H1 (cell line): ENCODE results near the gene CEBPA. TPM values are rescaled to one million over a fixed set of nuclear protein-coding genes. Genes with fewer than 3 reads are reported as not detected.

ENCODE experiments used
- CTCF ChIA-PET: fragments of 300-600 bp; sonication (Branson Sonifier 250); formaldehyde crosslinking; loops from one replicate; lab custom pipeline; 2021; ENCODE audit not compliant: partially characterized antibody; lab: Charles Lee
- POLR2A ChIA-PET: fragments of 300-600 bp; sonication (Branson Sonifier 250); formaldehyde crosslinking; loops from one replicate; lab custom pipeline; 2021; ENCODE audit warnings: inconsistent platforms; ENCODE audit not compliant: partially characterized antibody; lab: Charles Lee
- DNase-seq, 2 experiments: peaks; one replicate each; pipeline versions ENCODE4 v3.0.0 to v3.0.0-alpha.2; 2010 to 2022; ENCODE audit warnings: low spot score in 2 of 2, low read depth in 1 of 2, mixed read lengths in 1 of 2
- FAIRE-seq: peaks from 2 replicates; lab custom pipeline; 2011; peaks lifted over from hg19 to GRCh38; lab: Jason Lieb, UNC
- H2AFZ ChIP-seq: 2 replicates; pipeline ENCODE4 v1.8.1; 2012; ENCODE audit warnings: low read length, inconsistent platforms
- H2AK5ac ChIP-seq: 2 replicates; pipeline ENCODE4 v1.6.1; 2013; ENCODE audit warnings: low read depth, low read length
- H2BK120ac ChIP-seq: replicated peaks from 2 replicates; pipeline ENCODE3; 2013; ENCODE audit warnings: low read depth, low read length, inconsistent platforms
- H2BK12ac ChIP-seq: 2 replicates; pipeline ENCODE4 v1.6.1; 2013; ENCODE audit warnings: low read depth, low read length
- H2BK15ac ChIP-seq: 2 replicates; pipeline ENCODE4 v1.6.1; 2013; ENCODE audit warnings: low read length
- H2BK20ac ChIP-seq: 2 replicates; pipeline ENCODE4 v1.6.1; 2013; ENCODE audit warnings: low read length
- H2BK5ac ChIP-seq: 2 replicates; pipeline ENCODE4 v1.6.1; 2013; ENCODE audit warnings: low read depth, low read length
- H3K14ac ChIP-seq: 2 replicates; pipeline ENCODE4 v1.6.1; 2013; ENCODE audit warnings: inconsistent platforms; ENCODE audit not compliant: insufficient read length
- H3K18ac ChIP-seq: 2 replicates; pipeline ENCODE4 v1.6.1; 2013; ENCODE audit warnings: low read length; ENCODE audit errors: extremely low read depth
- H3K23ac ChIP-seq: 2 replicates; pipeline ENCODE4 v1.6.1; 2013; ENCODE audit warnings: inconsistent platforms; ENCODE audit not compliant: insufficient read length
- H3K23me2 ChIP-seq: 2 replicates; pipeline ENCODE4 v1.6.1; 2013; ENCODE audit warnings: low read depth, low read length
- H3K27ac ChIP-seq: 2 replicates; pipeline ENCODE4 v1.6.1; 2011; ENCODE audit warnings: low read depth, low read length, inconsistent platforms
- H3K27me3 ChIP-seq, 4 experiments: replicated peaks in 1 of 4; 1 replicate in 1 of 4; 2 replicates in 3 of 4; pipeline versions ENCODE4 v1.6.1 to v1.8.1; 2011 to 2013; ENCODE audit warnings: low read length in 3 of 4, mild to moderate bottlenecking in 3 of 4, inconsistent platforms in 2 of 4, mixed read lengths in 2 of 4, moderate library complexity in 1 of 4; ENCODE audit not compliant: control insufficient read depth in 3 of 4, insufficient read depth in 3 of 4; ENCODE audit errors: extremely low read depth in 1 of 4
- H3K36me3 ChIP-seq, 4 experiments: 2 replicates each; pipeline versions ENCODE4 v1.6.1 to v1.8.1; 2011 to 2013; ENCODE audit warnings: mild to moderate bottlenecking in 4 of 4, low read length in 3 of 4, moderate library complexity in 2 of 4, control low read depth in 1 of 4, inconsistent platforms in 1 of 4; ENCODE audit not compliant: insufficient read depth in 4 of 4, control insufficient read depth in 2 of 4
- H3K4ac ChIP-seq: replicated peaks from 2 replicates; pipeline ENCODE3; 2013; ENCODE audit warnings: low read length, low read depth, mixed read lengths, inconsistent platforms; ENCODE audit not compliant: insufficient read length
- H3K4me1 ChIP-seq, 4 experiments: replicated peaks in 1 of 4; 1 replicate in 1 of 4; 2 replicates in 3 of 4; pipeline versions ENCODE4 v1.6.1 to v1.8.1; 2011 to 2013; ENCODE audit warnings: low read length in 3 of 4, inconsistent platforms in 2 of 4, mixed read lengths in 1 of 4; ENCODE audit not compliant: insufficient read depth in 4 of 4, control insufficient read depth in 3 of 4
- H3K4me2 ChIP-seq, 2 experiments: 2 replicates each; pipeline versions ENCODE4 v1.6.1 to v1.8.1; 2011 to 2013; ENCODE audit warnings: low read depth in 2 of 2, low read length in 2 of 2, control low read depth in 1 of 2, inconsistent platforms in 1 of 2, mild to moderate bottlenecking in 1 of 2; ENCODE audit not compliant: insufficient read depth in 1 of 2
- H3K4me3 ChIP-seq, 4 experiments: fragments of 200-600, 300-600 bp in 1 of 4; sonication (generic), shearing (Covaris generic), sonication (Bioruptor Twin) in 1 of 4; 2 replicates each; pipeline versions ENCODE4 v1.5.1 to v1.8.1; 2011 to 2016; ENCODE audit warnings: low read length in 4 of 4, low read depth in 3 of 4, control low read depth in 2 of 4, inconsistent platforms in 2 of 4, mild to moderate bottlenecking in 2 of 4, mixed read lengths in 1 of 4, moderate library complexity in 1 of 4; ENCODE audit not compliant: insufficient read depth in 2 of 4; ENCODE audit errors: extremely low read depth in 1 of 4
- H3K56ac ChIP-seq: replicated peaks from 2 replicates; pipeline ENCODE3; 2013; ENCODE audit warnings: low read depth, mild to moderate bottlenecking, mixed read lengths, low read length, inconsistent platforms; ENCODE audit not compliant: insufficient read length
- H3K79me1 ChIP-seq: 2 replicates; pipeline ENCODE4 v1.6.1; 2013; ENCODE audit warnings: low read depth, low read length, control low read depth
- H3K79me2 ChIP-seq, 2 experiments: 2 replicates each; pipeline versions ENCODE4 v1.6.1 to v1.8.1; 2012 to 2013; ENCODE audit warnings: low read length in 2 of 2, mild to moderate bottlenecking in 2 of 2, inconsistent platforms in 1 of 2; ENCODE audit not compliant: insufficient read depth in 2 of 2, control insufficient read depth in 1 of 2
- H3K9ac ChIP-seq, 4 experiments: replicated peaks in 1 of 4; 1 replicate in 1 of 4; 2 replicates in 3 of 4; pipeline versions ENCODE4 v1.6.1 to v1.8.1; 2011 to 2013; ENCODE audit warnings: low read depth in 3 of 4, low read length in 3 of 4, control low read depth in 2 of 4, mild to moderate bottlenecking in 2 of 4, moderate library complexity in 2 of 4, inconsistent platforms in 1 of 4; ENCODE audit errors: extremely low read depth in 1 of 4
- H3K9me3 ChIP-seq, 2 experiments: 2 replicates each; pipeline versions ENCODE4 v1.6.1 to v1.8.1; 2012 to 2013; ENCODE audit warnings: mild to moderate bottlenecking in 2 of 2, moderate library complexity in 2 of 2, control low read depth in 1 of 2, inconsistent platforms in 1 of 2, low read depth in 1 of 2, low read length in 1 of 2, mixed read lengths in 1 of 2; ENCODE audit not compliant: insufficient read depth in 2 of 2
- H4K20me1 ChIP-seq, 2 experiments: replicated peaks in 1 of 2; 2 replicates each; pipeline versions ENCODE3 to v1.8.1; 2011 to 2013; ENCODE audit warnings: inconsistent platforms in 2 of 2, low read length in 2 of 2, mild to moderate bottlenecking in 1 of 2; ENCODE audit not compliant: insufficient read depth in 2 of 2, control insufficient read depth in 1 of 2
- H4K5ac ChIP-seq: 2 replicates; pipeline ENCODE4 v1.6.1; 2013; ENCODE audit warnings: low read length, low read depth, mixed read lengths, inconsistent platforms; ENCODE audit not compliant: insufficient read length
- H4K8ac ChIP-seq: 2 replicates; pipeline ENCODE4 v1.8.0; 2013; ENCODE audit warnings: mild to moderate bottlenecking, moderate library complexity, low read length, inconsistent platforms; ENCODE audit not compliant: insufficient read depth; ENCODE audit errors: extremely low read depth
- H4K91ac ChIP-seq: replicated peaks from 2 replicates; pipeline ENCODE3; 2013; ENCODE audit warnings: low read length, mixed read lengths, inconsistent platforms; ENCODE audit not compliant: insufficient read length
- ASH2L ChIP-seq: fragments of 200-600, 300-600 bp; sonication (generic); IDR thresholded peaks from one replicate; pipeline ENCODE4 v1.7.1; 2017; ENCODE audit warnings: low read length
- WGBS, 2 experiments: shearing (Covaris generic) in 1 of 2; methylation state at CpG; one replicate each; pipeline versions ENCODE4 v1.1.6 to v1.1.7; 2013 to 2015; ENCODE audit warnings: low lambda C conversion rate in 2 of 2, mixed read lengths in 2 of 2, inconsistent platforms in 1 of 2, low coverage in 1 of 2, missing lambda C conversion rate in 1 of 2; ENCODE audit not compliant: insufficient replicate concordance in 2 of 2, insufficient coverage in 1 of 2, insufficient read length in 1 of 2; ENCODE audit errors: extremely low coverage in 1 of 2, missing lambda C conversion rate in 1 of 2; 5-methylcytosine and 5-hydroxymethylcytosine counted together
- polyA plus RNA-seq, 7 experiments: library from polyadenylated mRNA; depleted of rRNA in 3 of 7; stranded (reverse) in 5 of 7; unstranded in 2 of 7; fragments of >200 nt in 5 of 7; fragments of 200-250 nt in 2 of 7; gene quantifications; 1 replicate in 5 of 7; 2 replicates in 1 of 7; 4 replicates in 1 of 7; pipeline versions ENCODE4 v1.2.1 to v1.2.3, GENCODE V29; 2011 to 2013; ENCODE audit warnings: missing spikeins in 2 of 7, mixed read lengths in 2 of 7
- total RNA-seq: library from RNA; stranded (reverse); fragmentation: NEBNext Ultra II Directional; extraction: Animal tissue kit (Norgen Biotek cat#: 25700); gene quantifications from 2 replicates; pipeline ENCODE4 v1.2.1, GENCODE V29; 2021

The CEBPA gene
- total and polyA plus RNA-seq, 2 of the 8 experiments (the other 6 are each of a cell fraction or from before 2014, with no cell fraction given), result 2.0 to 2.7 TPM

DNA sequence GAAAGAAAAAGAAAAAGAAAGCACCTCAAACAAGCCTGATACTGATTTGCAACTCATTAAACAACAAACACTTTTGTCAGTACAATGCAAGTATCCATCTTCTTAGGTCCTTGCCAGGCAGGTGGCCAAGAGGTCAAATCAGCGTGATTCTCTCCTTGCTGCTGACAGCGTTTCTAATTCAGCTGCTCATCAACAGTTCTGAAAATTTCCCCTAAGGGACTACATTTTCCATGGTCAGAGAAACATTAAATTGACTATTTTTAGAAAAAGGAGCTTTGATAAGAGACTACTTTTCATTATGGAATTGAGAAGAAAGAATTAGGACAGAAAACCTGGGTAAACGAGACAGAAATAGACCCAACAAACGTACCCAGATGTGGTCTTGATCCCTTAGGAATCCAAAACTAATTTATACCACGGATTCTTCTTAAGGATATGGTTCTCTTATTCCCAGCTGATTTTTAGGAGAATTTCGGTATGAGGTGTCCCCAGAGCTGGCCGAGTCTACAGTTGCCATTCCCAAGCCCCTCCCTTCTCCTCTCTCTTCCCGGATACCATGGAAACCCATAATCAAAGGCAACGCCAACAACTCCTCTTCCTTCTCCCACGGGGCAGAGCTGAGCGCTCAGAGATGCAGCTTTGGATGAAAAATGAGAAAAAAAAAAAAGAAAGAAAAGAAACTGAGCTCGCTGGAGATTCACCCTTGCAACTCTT lies 41.7 kb upstream of the CEBPA start:
- H3K14ac ChIP-seq, result no peak overlapping the region
- WGBS, 2 experiments, result 60% methylated on average over 12 of the region's 12 CpGs; no CpG with 5 or more reads in 1 of the 2 experiments
- H3K18ac ChIP-seq, result no peak overlapping the region
- no peak overlapping the region for H2BK120ac ChIP-seq
- H2BK5ac ChIP-seq, result no peak overlapping the region
- no peak overlapping the region for H3K23ac ChIP-seq
- H3K4me3 ChIP-seq, result no peak overlapping the region
- no peak overlapping the region for H3K27ac ChIP-seq
- no peaks in the 10 kb centered on the region for H3K79me1 ChIP-seq
- no peak overlapping the region for H3K4ac ChIP-seq
- no peak overlapping the region for H2BK15ac ChIP-seq
- no peak overlapping the region for H3K56ac ChIP-seq
- H3K27me3 ChIP-seq, result 0 out of 7 replicates have a peak, but pooled peaks cover 0 to 3% (median 0%) of the 10 kb centered on the region in 4 experiments
- H3K4me2 ChIP-seq, result no peak overlapping the region
- no peak overlapping the region for H2AK5ac ChIP-seq
- DNase-seq (no peak), FAIRE-seq (no peak)
- no peak overlapping the region for H2BK12ac ChIP-seq
- CTCF ChIA-PET, result interaction anchor here (0.7 kb wide), 1 partner anchor 102 kb away, joined by 4 read pairs; no protein-coding TSS in a partner anchor
- POLR2A ChIA-PET, result interaction anchor here (1.1 kb wide), 1 partner anchor 35 kb away, joined by 3 read pairs; no protein-coding TSS in a partner anchor
- no peak overlapping the region for H2AFZ ChIP-seq
- no peaks in the 10 kb centered on the region for H3K36me3 ChIP-seq
- no peaks in the 10 kb centered on the region; a peak in 1 of 7 replicates for H3K4me1 ChIP-seq
- H3K9ac ChIP-seq, result no peak overlapping the region
- no peak overlapping the region for H4K91ac ChIP-seq
- H4K5ac ChIP-seq, result no peak overlapping the region
- H4K8ac ChIP-seq, result no peak overlapping the region
- no peaks in the 10 kb centered on the region for H3K9me3 ChIP-seq
- no peak overlapping the region for H2BK20ac ChIP-seq
- no peaks in the 10 kb centered on the region for H3K79me2 ChIP-seq
- no peaks in the 10 kb centered on the region; the same call in 1 of the 2 replicates for H3K23me2 ChIP-seq
- H4K20me1 ChIP-seq, result no peaks in the 10 kb centered on the region
- no peak for TF ChIP-seq ASH2L
